ENCODE data around the gene ZBTB32. TPM values are rescaled to one million over a fixed set of nuclear protein-coding genes. Genes with fewer than 3 reads are reported as not detected.

ZBTB32 gene
- total and polyA plus RNA-seq, 2 of the 8 experiments (the other 6 are each of a cell fraction or from before 2014, with no cell fraction given), result 0.11 to 0.50 TPM

DNA sequence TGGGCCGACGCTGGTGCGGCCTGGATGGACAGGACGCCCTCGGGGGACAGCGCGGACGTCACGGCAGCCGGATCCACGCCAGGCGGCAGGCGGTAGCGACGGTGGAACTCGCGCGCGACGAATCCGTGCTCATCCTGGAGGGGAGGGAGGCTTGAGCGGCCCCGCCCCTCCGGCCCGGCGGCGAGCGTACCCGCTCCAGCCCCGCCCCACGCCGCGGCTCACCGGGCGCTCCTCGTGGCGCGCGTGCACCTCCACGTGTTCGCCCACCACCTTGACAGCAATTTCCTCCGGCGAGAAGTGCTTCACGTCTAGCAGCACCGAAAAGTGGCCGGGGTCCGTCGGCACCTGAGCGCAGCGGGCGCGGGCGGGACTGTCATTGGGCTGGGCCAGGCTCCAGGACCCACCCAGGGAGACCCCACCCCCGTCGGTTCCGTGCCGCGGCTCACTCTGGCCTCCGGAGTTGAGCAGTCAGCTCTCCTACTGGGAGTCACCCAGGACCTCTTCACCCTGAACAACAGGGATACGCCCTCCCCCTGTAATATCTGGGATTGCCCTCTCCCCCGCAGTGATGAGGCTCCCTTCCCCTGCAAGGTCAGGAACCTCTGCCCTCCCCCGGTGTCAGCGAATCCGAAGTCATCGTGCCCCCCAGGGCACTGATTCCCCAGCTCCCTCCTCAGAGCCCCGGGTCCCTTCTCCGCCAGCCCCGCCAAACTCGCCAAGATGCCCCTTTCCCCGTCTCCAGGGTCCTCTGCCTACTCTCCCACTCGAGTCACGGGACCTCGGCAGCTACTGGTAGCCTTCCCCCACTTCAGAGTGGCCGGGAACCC is 51.4 kb downstream of the ZBTB32 start (continued):
- TF ChIP-seq, protein P1, sequence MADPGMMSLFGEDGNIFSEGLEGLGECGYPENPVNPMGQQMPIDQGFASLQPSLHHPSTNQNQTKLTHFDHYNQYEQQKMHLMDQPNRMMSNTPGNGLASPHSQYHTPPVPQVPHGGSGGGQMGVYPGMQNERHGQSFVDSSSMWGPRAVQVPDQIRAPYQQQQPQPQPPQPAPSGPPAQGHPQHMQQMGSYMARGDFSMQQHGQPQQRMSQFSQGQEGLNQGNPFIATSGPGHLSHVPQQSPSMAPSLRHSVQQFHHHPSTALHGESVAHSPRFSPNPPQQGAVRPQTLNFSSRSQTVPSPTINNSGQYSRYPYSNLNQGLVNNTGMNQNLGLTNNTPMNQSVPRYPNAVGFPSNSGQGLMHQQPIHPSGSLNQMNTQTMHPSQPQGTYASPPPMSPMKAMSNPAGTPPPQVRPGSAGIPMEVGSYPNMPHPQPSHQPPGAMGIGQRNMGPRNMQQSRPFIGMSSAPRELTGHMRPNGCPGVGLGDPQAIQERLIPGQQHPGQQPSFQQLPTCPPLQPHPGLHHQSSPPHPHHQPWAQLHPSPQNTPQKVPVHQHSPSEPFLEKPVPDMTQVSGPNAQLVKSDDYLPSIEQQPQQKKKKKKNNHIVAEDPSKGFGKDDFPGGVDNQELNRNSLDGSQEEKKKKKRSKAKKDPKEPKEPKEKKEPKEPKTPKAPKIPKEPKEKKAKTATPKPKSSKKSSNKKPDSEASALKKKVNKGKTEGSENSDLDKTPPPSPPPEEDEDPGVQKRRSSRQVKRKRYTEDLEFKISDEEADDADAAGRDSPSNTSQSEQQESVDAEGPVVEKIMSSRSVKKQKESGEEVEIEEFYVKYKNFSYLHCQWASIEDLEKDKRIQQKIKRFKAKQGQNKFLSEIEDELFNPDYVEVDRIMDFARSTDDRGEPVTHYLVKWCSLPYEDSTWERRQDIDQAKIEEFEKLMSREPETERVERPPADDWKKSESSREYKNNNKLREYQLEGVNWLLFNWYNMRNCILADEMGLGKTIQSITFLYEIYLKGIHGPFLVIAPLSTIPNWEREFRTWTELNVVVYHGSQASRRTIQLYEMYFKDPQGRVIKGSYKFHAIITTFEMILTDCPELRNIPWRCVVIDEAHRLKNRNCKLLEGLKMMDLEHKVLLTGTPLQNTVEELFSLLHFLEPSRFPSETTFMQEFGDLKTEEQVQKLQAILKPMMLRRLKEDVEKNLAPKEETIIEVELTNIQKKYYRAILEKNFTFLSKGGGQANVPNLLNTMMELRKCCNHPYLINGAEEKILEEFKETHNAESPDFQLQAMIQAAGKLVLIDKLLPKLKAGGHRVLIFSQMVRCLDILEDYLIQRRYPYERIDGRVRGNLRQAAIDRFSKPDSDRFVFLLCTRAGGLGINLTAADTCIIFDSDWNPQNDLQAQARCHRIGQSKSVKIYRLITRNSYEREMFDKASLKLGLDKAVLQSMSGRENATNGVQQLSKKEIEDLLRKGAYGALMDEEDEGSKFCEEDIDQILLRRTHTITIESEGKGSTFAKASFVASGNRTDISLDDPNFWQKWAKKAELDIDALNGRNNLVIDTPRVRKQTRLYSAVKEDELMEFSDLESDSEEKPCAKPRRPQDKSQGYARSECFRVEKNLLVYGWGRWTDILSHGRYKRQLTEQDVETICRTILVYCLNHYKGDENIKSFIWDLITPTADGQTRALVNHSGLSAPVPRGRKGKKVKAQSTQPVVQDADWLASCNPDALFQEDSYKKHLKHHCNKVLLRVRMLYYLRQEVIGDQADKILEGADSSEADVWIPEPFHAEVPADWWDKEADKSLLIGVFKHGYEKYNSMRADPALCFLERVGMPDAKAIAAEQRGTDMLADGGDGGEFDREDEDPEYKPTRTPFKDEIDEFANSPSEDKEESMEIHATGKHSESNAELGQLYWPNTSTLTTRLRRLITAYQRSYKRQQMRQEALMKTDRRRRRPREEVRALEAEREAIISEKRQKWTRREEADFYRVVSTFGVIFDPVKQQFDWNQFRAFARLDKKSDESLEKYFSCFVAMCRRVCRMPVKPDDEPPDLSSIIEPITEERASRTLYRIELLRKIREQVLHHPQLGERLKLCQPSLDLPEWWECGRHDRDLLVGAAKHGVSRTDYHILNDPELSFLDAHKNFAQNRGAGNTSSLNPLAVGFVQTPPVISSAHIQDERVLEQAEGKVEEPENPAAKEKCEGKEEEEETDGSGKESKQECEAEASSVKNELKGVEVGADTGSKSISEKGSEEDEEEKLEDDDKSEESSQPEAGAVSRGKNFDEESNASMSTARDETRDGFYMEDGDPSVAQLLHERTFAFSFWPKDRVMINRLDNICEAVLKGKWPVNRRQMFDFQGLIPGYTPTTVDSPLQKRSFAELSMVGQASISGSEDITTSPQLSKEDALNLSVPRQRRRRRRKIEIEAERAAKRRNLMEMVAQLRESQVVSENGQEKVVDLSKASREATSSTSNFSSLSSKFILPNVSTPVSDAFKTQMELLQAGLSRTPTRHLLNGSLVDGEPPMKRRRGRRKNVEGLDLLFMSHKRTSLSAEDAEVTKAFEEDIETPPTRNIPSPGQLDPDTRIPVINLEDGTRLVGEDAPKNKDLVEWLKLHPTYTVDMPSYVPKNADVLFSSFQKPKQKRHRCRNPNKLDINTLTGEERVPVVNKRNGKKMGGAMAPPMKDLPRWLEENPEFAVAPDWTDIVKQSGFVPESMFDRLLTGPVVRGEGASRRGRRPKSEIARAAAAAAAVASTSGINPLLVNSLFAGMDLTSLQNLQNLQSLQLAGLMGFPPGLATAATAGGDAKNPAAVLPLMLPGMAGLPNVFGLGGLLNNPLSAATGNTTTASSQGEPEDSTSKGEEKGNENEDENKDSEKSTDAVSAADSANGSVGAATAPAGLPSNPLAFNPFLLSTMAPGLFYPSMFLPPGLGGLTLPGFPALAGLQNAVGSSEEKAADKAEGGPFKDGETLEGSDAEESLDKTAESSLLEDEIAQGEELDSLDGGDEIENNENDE (IDR thresholded peaks at IDR 0.05; ENCODE audit: insufficient replicate concordance, low read length), result no peak
- TF ChIP-seq SRF (IDR thresholded peaks at IDR 0.05; ENCODE audit: low read depth, low read length) (no peak), SAP30 (IDR thresholded peaks at IDR 0.05; ENCODE audit: insufficient read depth, insufficient replicate concordance, low read length) (no peak), BACH1 (IDR thresholded peaks at IDR 0.05; ENCODE audit: low read length) (no peak), SP2 (IDR thresholded peaks at IDR 0.05; ENCODE audit: low read length) (no peak), CHD2 (IDR thresholded peaks at IDR 0.05; ENCODE audit: low read length) (no peak), EGR1 (IDR thresholded peaks at IDR 0.05; ENCODE audit: borderline replicate concordance, low read depth, low read length) (no peak)
- TF ChIP-seq, protein P2, sequence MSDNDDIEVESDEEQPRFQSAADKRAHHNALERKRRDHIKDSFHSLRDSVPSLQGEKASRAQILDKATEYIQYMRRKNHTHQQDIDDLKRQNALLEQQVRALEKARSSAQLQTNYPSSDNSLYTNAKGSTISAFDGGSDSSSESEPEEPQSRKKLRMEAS (IDR thresholded peaks at IDR 0.05), result peak; percentile 86
- TF ChIP-seq, protein P3, sequence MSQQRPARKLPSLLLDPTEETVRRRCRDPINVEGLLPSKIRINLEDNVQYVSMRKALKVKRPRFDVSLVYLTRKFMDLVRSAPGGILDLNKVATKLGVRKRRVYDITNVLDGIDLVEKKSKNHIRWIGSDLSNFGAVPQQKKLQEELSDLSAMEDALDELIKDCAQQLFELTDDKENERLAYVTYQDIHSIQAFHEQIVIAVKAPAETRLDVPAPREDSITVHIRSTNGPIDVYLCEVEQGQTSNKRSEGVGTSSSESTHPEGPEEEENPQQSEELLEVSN (IDR thresholded peaks at IDR 0.05), result peak; percentile 55; the same call in 1 of the 2 replicates
